Ishikawa (cell line): ENCODE results near the gene TFF1.

Experiments used
- CEBPB ChIP-seq: IDR thresholded peaks from 2 replicates; pipeline ENCODE4 v1.6.1; 2012
- CREB1 ChIP-seq: IDR thresholded peaks from 2 replicates; pipeline ENCODE4 v1.6.1; 2012; ENCODE audit warnings: low read depth
- EGR1 ChIP-seq: IDR thresholded peaks from 2 replicates; pipeline ENCODE4 v1.6.1; 2012
- EP300 ChIP-seq: IDR thresholded peaks from 2 replicates; pipeline ENCODE4 v1.6.1; 2012; ENCODE audit warnings: borderline replicate concordance
- FOXM1 ChIP-seq: IDR thresholded peaks from 2 replicates; pipeline ENCODE4 v1.6.1; 2012; ENCODE audit warnings: low read depth, borderline replicate concordance
- NFIC ChIP-seq: IDR thresholded peaks from 2 replicates; pipeline ENCODE4 v1.6.1; 2012
- RAD21 ChIP-seq: IDR thresholded peaks from 2 replicates; pipeline ENCODE4 v1.6.1; 2012; ENCODE audit warnings: low read depth
- TAF1 ChIP-seq: IDR thresholded peaks from 2 replicates; pipeline ENCODE4 v1.6.1; 2012; ENCODE audit warnings: low read depth, mild to moderate bottlenecking
- TCF12 ChIP-seq: IDR thresholded peaks from 2 replicates; pipeline ENCODE4 v1.6.1; 2012; ENCODE audit warnings: low read depth
- TEAD4 ChIP-seq: IDR thresholded peaks from 2 replicates; pipeline ENCODE4 v1.6.1; 2012
- YY1 ChIP-seq: IDR thresholded peaks from 2 replicates; pipeline ENCODE4 v1.6.1; 2012; ENCODE audit warnings: low read depth
- ZBTB7A ChIP-seq: IDR thresholded peaks from 2 replicates; pipeline ENCODE4 v1.6.1; 2012; ENCODE audit warnings: low read depth
- TF ChIP-seq, protein P1 (sequence below): IDR thresholded peaks from 2 replicates; pipeline ENCODE4 v1.6.1; 2012
- TF ChIP-seq, protein P2 (sequence below): IDR thresholded peaks from 2 replicates; pipeline ENCODE4 v1.6.1; 2012
- TF ChIP-seq, protein P3 (sequence below): IDR thresholded peaks from 2 replicates; pipeline ENCODE4 v1.6.1; 2012; ENCODE audit warnings: low read depth, mild to moderate bottlenecking

TFF1 gene

DNA sequence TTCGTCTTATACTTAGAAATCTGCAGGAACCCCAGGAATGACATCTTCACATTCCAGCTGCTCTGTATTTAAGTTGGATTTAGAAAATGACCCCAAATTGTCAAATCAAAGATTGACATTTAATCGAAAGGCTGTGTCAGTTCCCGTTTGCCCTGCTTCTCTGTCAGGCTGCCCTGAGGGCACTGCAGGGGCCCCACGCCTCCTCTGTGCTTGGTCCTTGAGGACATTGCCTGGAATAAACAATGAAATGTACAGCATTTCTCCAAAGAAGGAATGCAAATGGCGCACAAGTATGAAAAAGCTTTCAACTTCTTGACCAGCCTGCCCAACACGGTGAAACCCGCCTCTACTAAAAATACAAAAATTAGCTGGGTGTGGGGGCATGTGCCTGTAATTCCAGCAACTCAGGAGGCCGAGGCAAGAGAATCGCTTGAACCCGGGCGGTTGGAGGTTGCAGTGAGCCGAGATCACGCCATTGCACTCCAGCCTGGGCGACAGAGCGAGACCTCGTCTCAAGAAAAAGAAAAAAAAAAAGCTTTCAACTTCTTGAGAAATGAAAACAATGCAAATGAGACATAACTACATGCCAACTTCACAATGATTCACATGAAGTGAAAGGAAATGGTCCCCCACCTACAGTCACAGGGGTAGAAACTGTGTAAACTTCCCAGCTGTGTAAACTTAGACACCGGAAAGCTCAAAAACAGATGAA lies 26.6 kb upstream of the TFF1 start:
- TF ChIP-seq TAF1, result no peak
- no peak for TF ChIP-seq FOXM1
- no peak for TF ChIP-seq TEAD4
- no peak for TF ChIP-seq EP300
- no peak for TF ChIP-seq YY1
- TF ChIP-seq, protein P1, sequence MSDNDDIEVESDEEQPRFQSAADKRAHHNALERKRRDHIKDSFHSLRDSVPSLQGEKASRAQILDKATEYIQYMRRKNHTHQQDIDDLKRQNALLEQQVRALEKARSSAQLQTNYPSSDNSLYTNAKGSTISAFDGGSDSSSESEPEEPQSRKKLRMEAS, result no peak
- no peak for TF ChIP-seq EGR1
- no peak for TF ChIP-seq NFIC
- TF ChIP-seq TCF12, result no peak
- TF ChIP-seq CREB1, result no peak
- TF ChIP-seq RAD21, result no peak
- TF ChIP-seq ZBTB7A, result no peak
- TF ChIP-seq, protein P2, sequence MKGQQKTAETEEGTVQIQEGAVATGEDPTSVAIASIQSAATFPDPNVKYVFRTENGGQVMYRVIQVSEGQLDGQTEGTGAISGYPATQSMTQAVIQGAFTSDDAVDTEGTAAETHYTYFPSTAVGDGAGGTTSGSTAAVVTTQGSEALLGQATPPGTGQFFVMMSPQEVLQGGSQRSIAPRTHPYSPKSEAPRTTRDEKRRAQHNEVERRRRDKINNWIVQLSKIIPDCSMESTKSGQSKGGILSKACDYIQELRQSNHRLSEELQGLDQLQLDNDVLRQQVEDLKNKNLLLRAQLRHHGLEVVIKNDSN, result no peak
- TF ChIP-seq, protein P3, sequence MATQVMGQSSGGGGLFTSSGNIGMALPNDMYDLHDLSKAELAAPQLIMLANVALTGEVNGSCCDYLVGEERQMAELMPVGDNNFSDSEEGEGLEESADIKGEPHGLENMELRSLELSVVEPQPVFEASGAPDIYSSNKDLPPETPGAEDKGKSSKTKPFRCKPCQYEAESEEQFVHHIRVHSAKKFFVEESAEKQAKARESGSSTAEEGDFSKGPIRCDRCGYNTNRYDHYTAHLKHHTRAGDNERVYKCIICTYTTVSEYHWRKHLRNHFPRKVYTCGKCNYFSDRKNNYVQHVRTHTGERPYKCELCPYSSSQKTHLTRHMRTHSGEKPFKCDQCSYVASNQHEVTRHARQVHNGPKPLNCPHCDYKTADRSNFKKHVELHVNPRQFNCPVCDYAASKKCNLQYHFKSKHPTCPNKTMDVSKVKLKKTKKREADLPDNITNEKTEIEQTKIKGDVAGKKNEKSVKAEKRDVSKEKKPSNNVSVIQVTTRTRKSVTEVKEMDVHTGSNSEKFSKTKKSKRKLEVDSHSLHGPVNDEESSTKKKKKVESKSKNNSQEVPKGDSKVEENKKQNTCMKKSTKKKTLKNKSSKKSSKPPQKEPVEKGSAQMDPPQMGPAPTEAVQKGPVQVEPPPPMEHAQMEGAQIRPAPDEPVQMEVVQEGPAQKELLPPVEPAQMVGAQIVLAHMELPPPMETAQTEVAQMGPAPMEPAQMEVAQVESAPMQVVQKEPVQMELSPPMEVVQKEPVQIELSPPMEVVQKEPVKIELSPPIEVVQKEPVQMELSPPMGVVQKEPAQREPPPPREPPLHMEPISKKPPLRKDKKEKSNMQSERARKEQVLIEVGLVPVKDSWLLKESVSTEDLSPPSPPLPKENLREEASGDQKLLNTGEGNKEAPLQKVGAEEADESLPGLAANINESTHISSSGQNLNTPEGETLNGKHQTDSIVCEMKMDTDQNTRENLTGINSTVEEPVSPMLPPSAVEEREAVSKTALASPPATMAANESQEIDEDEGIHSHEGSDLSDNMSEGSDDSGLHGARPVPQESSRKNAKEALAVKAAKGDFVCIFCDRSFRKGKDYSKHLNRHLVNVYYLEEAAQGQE, result no peak
- TF ChIP-seq CEBPB, result no peak

- no peak for TF ChIP-seq TAF1
- no peak for TF ChIP-seq TEAD4
- no peak for TF ChIP-seq RAD21
- TF ChIP-seq YY1, result no peak
- no peak for TF ChIP-seq CREB1
- TF ChIP-seq, protein P2, result no peak
- TF ChIP-seq EP300, result no peak
- TF ChIP-seq, protein P3, result no peak
- TF ChIP-seq EGR1, result no peak
Observed at GRCh38 chr21:42391297-42391696, 25.0 kb upstream of the TFF1 start.

DNA sequence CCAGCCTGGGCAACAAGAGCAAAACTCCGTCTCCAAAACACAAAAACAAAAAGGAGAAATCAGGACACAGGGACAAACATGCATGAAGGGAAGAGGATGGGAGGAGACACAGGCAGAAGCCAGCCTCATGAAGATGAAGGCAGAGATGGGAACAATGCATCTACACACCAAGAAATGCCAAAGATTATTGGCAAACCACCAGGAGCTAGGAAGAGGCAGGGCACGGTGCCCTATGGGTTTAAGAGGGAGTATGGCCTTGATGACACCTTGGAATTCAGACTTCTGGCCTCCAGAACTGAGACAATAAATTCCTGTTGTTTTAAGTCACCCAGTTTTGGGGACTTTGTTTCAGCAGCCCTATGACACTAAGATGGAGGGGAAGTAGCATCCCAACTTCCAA lies 24.4 kb upstream of the TFF1 start:
- no peak for TF ChIP-seq TEAD4

DNA sequence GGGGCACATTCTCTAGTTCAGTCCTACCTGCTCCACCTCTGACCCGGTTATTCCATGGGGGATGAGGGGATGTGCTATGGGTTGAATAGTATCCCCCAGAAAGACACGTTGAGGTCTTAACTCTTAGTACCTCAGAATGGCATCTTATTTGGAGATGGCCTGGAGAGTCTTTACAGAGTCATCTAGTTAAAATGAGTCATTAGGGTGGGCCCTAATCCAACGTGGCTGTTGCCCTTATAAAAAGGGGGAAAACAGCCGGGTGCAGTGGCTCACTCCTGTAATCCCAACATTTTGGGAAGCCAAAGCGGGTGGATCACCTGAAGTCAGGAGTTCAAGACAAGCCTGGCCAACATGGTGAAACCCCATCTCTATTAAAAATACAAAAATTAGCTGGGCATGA lies 23.9 kb upstream of the TFF1 start:
- TF ChIP-seq, protein P1, result no peak
- TF ChIP-seq TCF12, result no peak
- TF ChIP-seq RAD21, result no peak
- no peak for TF ChIP-seq CEBPB
- no peak for TF ChIP-seq FOXM1
- no peak for TF ChIP-seq EP300
- TF ChIP-seq YY1, result no peak
- no peak for TF ChIP-seq TEAD4
- TF ChIP-seq, protein P3, result no peak
- TF ChIP-seq EGR1, result no peak

DNA sequence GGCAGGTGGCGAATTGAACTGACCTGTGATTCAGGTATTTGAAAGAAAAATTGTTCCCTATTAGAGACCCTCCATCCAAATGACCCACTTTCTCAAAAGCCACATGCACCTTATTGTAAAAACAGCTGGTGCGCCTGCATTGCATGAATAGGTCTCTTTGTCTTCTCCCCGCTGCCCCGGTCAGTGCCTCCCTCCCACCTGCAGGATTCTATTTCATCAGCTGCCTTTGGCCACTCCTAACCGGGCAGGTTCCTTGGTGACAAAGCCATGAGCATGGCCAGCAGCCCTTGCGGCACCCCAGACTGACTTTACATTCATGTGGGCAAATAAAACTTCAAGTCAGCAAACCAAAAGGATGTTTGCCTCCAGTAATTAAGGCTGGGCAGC lies 23.1 kb upstream of the TFF1 start:
- 0 out of 2 replicates have a peak, but pooled peaks have one; percentile 15 for TF ChIP-seq TEAD4
- TF ChIP-seq, protein P2, result no peak
- TF ChIP-seq, protein P1, result peak; percentile 59; the same call in 1 of the 2 replicates
